ENCODE data around the gene DAPK1.

Gene DAPK1

GRCh38 chr9:87501806-87502205 is 4.1 kb downstream of the DAPK1 start:
- Histone ChIP-seq H3K79me2 (ENCODE audit: insufficient read depth, low read length) (no peaks in the 10 kb centered on the region), H3K9ac (ENCODE audit: low read length) (no peak overlapping the region), H3K27ac (ENCODE audit: low read depth, low read length, poor library complexity, severe bottlenecking) (no peak overlapping the region), H3K27me3 (ENCODE audit: insufficient read depth, low read length) (no peaks in the 10 kb centered on the region), H3K9me3 (ENCODE audit: low read length) (no peaks in the 10 kb centered on the region), H3K4me1 (ENCODE audit: insufficient read depth, low read length, severe bottlenecking) (no peaks in the 10 kb centered on the region), H3K9me2 (ENCODE audit: low read depth, low read length) (no peaks in the 10 kb centered on the region), H2AFZ (ENCODE audit: low read length) (no peak overlapping the region), H3K36me3 (ENCODE audit: insufficient read depth, low read length) (no peaks in the 10 kb centered on the region), H3F3A (ENCODE audit: insufficient read depth, low read length) (no peaks in the 10 kb centered on the region), H4K20me1 (ENCODE audit: insufficient read depth, low read length) (no peaks in the 10 kb centered on the region), H3K4me2 (ENCODE audit: low read length) (no peak overlapping the region), H3K4me3 (ENCODE audit: low read depth, low read length, poor library complexity, severe bottlenecking) (no peak overlapping the region)
- no peak for TF ChIP-seq CTCF (IDR thresholded peaks at IDR 0.05; ENCODE audit: low read length)
- TF ChIP-seq EZH2 (IDR thresholded peaks at IDR 0.05; ENCODE audit: borderline replicate concordance, low read length) = no peak

GRCh38 chr9:87502391-87503221 is 4.9 kb downstream of the DAPK1 start:
- no peaks in the 10 kb centered on the region for H3K4me1 ChIP-seq (ENCODE audit: insufficient read depth, low read length, severe bottlenecking)
- H3K79me2 ChIP-seq (ENCODE audit: insufficient read depth, low read length) = no peaks in the 10 kb centered on the region
- H3K4me3 ChIP-seq (ENCODE audit: low read depth, low read length, poor library complexity, severe bottlenecking) = no peak overlapping the region
- H3K36me3 ChIP-seq (ENCODE audit: insufficient read depth, low read length) = no peaks in the 10 kb centered on the region
- no peaks in the 10 kb centered on the region for H3K9me3 ChIP-seq (ENCODE audit: low read length)
- H3K27ac ChIP-seq (ENCODE audit: low read depth, low read length, poor library complexity, severe bottlenecking) = no peak overlapping the region
- no peak overlapping the region for H3K4me2 ChIP-seq (ENCODE audit: low read length)
- no peak overlapping the region for H3K9ac ChIP-seq (ENCODE audit: low read length)
- H3K9me2 ChIP-seq (ENCODE audit: low read depth, low read length) = no peaks in the 10 kb centered on the region
- H3F3A ChIP-seq (ENCODE audit: insufficient read depth, low read length) = no peaks in the 10 kb centered on the region
- no peak overlapping the region for H2AFZ ChIP-seq (ENCODE audit: low read length)
- TF ChIP-seq CTCF (IDR thresholded peaks at IDR 0.05; ENCODE audit: low read length) (no peak), EZH2 (IDR thresholded peaks at IDR 0.05; ENCODE audit: borderline replicate concordance, low read length) (no peak)
- no peaks in the 10 kb centered on the region for H4K20me1 ChIP-seq (ENCODE audit: insufficient read depth, low read length)
- no peaks in the 10 kb centered on the region for H3K27me3 ChIP-seq (ENCODE audit: insufficient read depth, low read length)

- no peaks in the 10 kb centered on the region for H3K36me3 ChIP-seq (ENCODE audit: insufficient read depth, low read length)
- TF ChIP-seq EZH2 (IDR thresholded peaks at IDR 0.05; ENCODE audit: borderline replicate concordance, low read length) (no peak), CTCF (IDR thresholded peaks at IDR 0.05; ENCODE audit: low read length) (no peak)
- no peak overlapping the region for H3K27ac ChIP-seq (ENCODE audit: low read depth, low read length, poor library complexity, severe bottlenecking)
- H3K79me2 ChIP-seq (ENCODE audit: insufficient read depth, low read length) = no peaks in the 10 kb centered on the region
- no peaks in the 10 kb centered on the region for H3K9me3 ChIP-seq (ENCODE audit: low read length)
- H3K9ac ChIP-seq (ENCODE audit: low read length) = no peak overlapping the region
- no peak overlapping the region for H3K4me2 ChIP-seq (ENCODE audit: low read length)
- no peaks in the 10 kb centered on the region for H3K9me2 ChIP-seq (ENCODE audit: low read depth, low read length)
- H3K4me1 ChIP-seq (ENCODE audit: insufficient read depth, low read length, severe bottlenecking) = no peaks in the 10 kb centered on the region
- H2AFZ ChIP-seq (ENCODE audit: low read length) = no peak overlapping the region
- H3F3A ChIP-seq (ENCODE audit: insufficient read depth, low read length) = no peaks in the 10 kb centered on the region
- no peaks in the 10 kb centered on the region for H3K27me3 ChIP-seq (ENCODE audit: insufficient read depth, low read length)
- no peaks in the 10 kb centered on the region for H4K20me1 ChIP-seq (ENCODE audit: insufficient read depth, low read length)
- H3K4me3 ChIP-seq (ENCODE audit: low read depth, low read length, poor library complexity, severe bottlenecking) = no peak overlapping the region
Observed at GRCh38 chr9:87503430-87503829, 5.8 kb downstream of the DAPK1 start.

Data from OCI-LY1 (cell line).